Stimulated activated naive CD8-positive, alpha-beta T cell treated with anti-CD3 and anti-CD28 coated beads, Interleukin-15, Interleukin-2, amounts not matched to agents 100 ng/mL and 50 ng/mL, for 24 hours (primary cell): ENCODE measurements around the gene CLSTN2.

Source experiments
- H3K27ac Mint-ChIP-seq: one replicate; pipeline ENCODE4 v1.8.0; 2021; ENCODE audit warnings: mild to moderate bottlenecking, mixed read lengths
- H3K27me3 Mint-ChIP-seq: one replicate; pipeline ENCODE4 v1.8.0; 2021; ENCODE audit warnings: mixed read lengths
- H3K36me3 Mint-ChIP-seq: one replicate; pipeline ENCODE4 v1.8.0; 2021; ENCODE audit warnings: low read depth, mixed read lengths
- H3K4me1 Mint-ChIP-seq: one replicate; pipeline ENCODE4 v1.8.0; 2021; ENCODE audit warnings: low read depth, mixed read lengths
- H3K4me3 Mint-ChIP-seq: one replicate; pipeline ENCODE4 v1.8.0; 2021; ENCODE audit warnings: mild to moderate bottlenecking, mixed read lengths
- H3K9me3 Mint-ChIP-seq: one replicate; pipeline ENCODE4 v1.8.0; 2021; ENCODE audit warnings: mixed read lengths

The CLSTN2 gene

DNA sequence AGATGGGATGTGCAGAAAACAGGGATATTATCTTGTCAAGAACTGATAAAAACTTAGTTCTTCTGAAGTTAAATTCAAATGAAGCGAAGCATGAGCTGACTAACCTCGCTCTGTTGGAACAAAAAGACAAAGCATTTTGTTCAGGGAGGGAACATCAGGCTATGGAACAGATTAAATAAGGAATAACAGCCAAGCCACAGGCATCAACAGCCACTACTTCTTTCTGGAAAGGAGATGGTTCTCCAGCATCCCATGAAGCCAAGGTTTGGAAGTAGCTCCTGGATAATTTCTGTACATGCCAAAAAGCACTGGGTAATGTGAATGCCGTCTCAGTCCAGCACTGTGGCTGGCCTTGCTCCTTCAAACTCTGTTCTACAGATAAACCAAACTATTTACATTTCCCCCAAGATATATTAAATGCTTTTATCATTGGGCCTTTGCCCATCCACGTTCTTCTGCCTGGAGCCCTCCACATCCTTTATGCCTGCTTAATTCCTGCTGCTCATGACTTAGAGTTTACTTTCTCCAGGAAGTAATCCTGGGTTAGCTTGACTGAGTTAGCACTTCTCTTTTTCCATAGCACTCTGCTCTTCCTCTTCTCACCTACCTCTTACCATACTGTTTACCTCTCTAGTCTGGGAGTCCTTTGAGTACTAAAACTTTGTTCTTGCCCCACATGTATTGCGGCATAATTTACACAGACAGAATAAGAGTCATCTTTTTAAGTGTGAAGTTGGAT lies 232.0 kb downstream of the CLSTN2 start:
- Mint-ChIP-seq H3K9me3 (peaks cover 4% of the 10 kb centered on the region), H3K27ac (no peak overlapping the region), H3K27me3 (peaks cover 7% of the 10 kb centered on the region), H3K36me3 (no peaks in the 10 kb centered on the region), H3K4me3 (no peak overlapping the region), H3K4me1 (no peaks in the 10 kb centered on the region)

DNA sequence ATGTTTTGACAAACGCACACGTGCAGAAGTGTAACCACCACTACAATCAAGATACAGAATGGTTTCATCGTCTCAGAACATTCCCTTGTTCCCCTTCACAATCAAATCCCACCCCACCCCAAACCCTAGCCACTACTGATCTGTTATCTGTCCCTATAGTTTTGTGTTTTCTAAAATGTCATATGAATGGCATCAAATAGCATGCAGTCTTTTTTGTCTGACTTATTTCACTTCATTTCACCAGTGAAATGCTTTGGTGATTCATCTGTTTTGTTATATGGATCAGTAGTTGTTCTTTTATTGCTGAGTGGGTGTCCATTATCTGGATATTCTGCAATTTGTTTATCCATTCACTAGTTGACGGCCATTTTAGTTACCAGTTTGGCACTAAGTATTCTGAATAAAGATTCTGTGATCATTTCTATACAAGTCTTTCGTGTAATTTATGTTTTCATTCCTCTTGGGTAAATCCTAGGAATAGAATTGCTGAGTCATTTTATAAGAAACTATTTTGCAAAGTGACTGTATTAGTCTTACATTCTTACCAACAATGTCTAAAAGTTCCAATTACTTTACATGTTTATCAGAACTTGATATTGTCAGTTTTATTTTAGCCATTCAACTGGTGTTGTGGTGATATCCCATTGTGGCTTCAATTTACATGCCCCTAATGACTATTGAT lies 232.8 kb downstream of the CLSTN2 start:
- peaks cover 4% of the 10 kb centered on the region for H3K9me3 Mint-ChIP-seq
- H3K27ac Mint-ChIP-seq: no peak overlapping the region
- H3K27me3 Mint-ChIP-seq: peaks cover 4% of the 10 kb centered on the region

DNA sequence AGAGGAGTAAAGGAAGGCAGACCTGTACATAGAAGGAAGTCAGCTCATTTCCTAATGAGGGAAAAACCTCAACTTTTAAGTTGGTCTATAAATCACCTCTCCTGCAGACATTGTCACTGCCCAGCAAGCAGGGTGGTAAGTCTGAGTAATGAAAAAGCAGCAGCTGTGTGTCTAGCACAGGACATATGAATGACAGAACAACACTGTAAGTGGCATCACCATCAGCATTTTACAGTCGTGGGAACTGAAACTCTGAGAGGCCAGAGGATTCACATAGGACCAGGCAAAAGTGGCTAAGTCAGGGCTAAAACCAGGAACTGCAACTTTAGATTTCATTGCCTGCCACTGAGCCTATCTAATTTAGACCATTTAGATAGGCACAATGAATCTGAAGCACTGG lies 235.6 kb downstream of the CLSTN2 start:
- H3K36me3 Mint-ChIP-seq: no peaks in the 10 kb centered on the region
- no peaks in the 10 kb centered on the region for H3K9me3 Mint-ChIP-seq
- H3K27ac Mint-ChIP-seq: no peak overlapping the region
- H3K4me1 Mint-ChIP-seq: no peaks in the 10 kb centered on the region
- no peak overlapping the region for H3K4me3 Mint-ChIP-seq
- H3K27me3 Mint-ChIP-seq: peaks cover 4% of the 10 kb centered on the region

More for the DNA sequence above, 232.8 kb downstream of the CLSTN2 start:
- Mint-ChIP-seq H3K4me3 (no peak overlapping the region), H3K4me1 (no peaks in the 10 kb centered on the region), H3K36me3 (no peaks in the 10 kb centered on the region)

DNA sequence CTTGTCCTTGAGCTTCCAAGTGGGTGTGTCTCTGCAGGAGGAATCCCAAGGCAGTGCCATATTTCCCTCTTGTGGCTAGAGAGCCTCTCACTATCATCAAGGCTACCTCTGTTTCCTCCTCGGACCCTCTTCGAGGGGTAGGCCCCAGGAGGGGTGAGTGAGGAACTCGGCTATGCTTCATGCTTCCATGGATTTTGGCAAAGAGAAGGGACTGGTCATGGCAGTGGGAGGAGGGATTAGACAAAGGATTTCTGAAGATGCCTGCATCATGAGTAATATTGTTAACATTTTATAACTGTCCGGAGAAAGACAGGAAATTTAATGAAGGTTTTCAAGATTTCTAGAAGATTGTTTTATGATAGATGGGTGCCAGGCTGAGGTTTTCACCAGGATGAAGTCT lies 241.5 kb downstream of the CLSTN2 start:
- H3K9me3 Mint-ChIP-seq: no peaks in the 10 kb centered on the region
- no peaks in the 10 kb centered on the region for H3K4me1 Mint-ChIP-seq
- H3K36me3 Mint-ChIP-seq: no peaks in the 10 kb centered on the region
- no peak overlapping the region for H3K27ac Mint-ChIP-seq
- H3K4me3 Mint-ChIP-seq: no peak overlapping the region
- H3K27me3 Mint-ChIP-seq: no peaks in the 10 kb centered on the region

DNA sequence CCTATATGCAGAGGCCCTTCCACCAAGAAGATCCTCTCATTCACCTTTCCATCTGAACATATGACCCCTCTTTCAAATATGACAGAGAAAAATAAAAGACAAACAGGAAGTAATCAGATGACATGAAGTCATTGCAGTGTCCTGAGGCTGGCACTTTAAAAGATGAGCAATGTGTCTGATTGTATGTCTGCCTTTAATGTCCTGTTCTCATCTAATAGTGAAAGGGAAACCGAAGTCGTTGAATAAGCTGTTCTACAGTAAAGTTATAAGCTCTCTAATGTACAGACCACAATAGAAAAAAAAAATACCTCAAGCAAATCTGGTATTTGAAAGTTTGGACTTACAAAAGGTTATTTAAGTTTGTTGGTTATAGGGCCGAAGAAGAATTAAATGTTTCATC lies 243.0 kb downstream of the CLSTN2 start:
- Mint-ChIP-seq H3K4me3 (no peak overlapping the region), H3K27ac (no peak overlapping the region), H3K4me1 (no peaks in the 10 kb centered on the region), H3K27me3 (peaks cover 7% of the 10 kb centered on the region), H3K36me3 (no peaks in the 10 kb centered on the region), H3K9me3 (no peaks in the 10 kb centered on the region)

DNA sequence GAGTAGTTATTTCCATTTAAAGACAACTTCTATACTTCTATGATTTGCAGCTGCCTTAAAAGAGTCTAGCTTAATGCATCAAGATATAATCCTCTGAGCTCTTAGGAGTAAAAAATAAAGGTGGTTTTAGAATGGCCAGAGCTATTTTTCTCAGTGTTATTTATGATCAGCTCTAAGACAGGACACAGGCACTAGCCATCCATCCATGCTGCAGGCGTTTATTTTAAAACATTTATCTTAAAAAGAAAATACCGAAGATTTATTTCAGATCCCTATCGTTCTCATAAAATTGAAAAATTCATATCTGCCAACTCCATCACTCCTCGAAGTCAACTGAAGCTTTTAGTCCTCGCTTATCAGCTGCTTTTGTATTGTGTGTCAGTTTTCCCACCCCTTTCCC lies 243.5 kb downstream of the CLSTN2 start:
- no peaks in the 10 kb centered on the region for H3K36me3 Mint-ChIP-seq
- no peaks in the 10 kb centered on the region for H3K4me1 Mint-ChIP-seq
- no peak overlapping the region for H3K4me3 Mint-ChIP-seq
- H3K27me3 Mint-ChIP-seq: peaks cover 7% of the 10 kb centered on the region
- no peaks in the 10 kb centered on the region for H3K9me3 Mint-ChIP-seq
- H3K27ac Mint-ChIP-seq: no peak overlapping the region

DNA sequence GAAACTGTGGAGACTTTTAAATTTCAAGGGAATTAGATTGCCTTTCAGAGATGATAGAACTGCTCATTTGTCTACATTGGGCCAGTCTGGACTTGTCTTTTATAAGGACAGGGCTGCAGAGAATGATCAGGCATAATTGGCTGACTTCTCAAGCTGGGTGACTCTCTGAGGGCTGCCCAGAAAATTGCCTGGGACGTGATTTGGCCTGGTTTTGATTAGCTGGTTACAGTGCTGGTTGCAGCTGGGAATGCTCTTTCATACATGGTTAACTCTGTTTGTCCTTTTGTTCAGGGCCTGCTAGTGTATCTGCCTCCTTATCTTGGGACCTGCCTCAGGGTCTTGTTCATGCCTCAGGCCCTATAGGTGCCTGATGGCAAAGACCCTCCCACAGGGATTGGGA lies 245.6 kb downstream of the CLSTN2 start:
- Mint-ChIP-seq H3K36me3 (no peaks in the 10 kb centered on the region), H3K27me3 (peaks cover 7% of the 10 kb centered on the region), H3K4me1 (no peaks in the 10 kb centered on the region), H3K9me3 (no peaks in the 10 kb centered on the region), H3K27ac (no peak overlapping the region), H3K4me3 (no peak overlapping the region)

DNA sequence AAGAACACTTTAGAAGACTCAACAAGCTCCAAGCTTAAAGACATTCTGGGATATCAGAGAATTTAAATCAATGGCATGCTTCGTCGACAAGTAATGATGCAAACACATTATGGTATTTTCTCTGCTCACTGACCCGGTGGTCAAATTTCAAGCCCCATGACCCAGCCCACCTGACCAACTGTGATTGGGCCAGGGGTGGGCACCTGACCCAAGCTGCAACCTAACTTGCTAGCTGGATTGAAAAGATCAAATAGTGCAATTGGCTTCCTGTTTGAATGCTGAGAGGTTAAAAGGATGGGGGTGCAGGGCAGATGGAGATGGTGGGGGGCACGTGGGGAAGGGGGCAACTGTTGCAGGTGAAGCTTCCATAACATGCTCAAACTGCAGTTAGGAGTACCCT lies 250.4 kb downstream of the CLSTN2 start:
- Mint-ChIP-seq H3K4me1 (no peaks in the 10 kb centered on the region), H3K36me3 (no peaks in the 10 kb centered on the region), H3K27me3 (peaks cover 7% of the 10 kb centered on the region), H3K9me3 (no peaks in the 10 kb centered on the region), H3K4me3 (no peak overlapping the region), H3K27ac (no peak overlapping the region)

DNA sequence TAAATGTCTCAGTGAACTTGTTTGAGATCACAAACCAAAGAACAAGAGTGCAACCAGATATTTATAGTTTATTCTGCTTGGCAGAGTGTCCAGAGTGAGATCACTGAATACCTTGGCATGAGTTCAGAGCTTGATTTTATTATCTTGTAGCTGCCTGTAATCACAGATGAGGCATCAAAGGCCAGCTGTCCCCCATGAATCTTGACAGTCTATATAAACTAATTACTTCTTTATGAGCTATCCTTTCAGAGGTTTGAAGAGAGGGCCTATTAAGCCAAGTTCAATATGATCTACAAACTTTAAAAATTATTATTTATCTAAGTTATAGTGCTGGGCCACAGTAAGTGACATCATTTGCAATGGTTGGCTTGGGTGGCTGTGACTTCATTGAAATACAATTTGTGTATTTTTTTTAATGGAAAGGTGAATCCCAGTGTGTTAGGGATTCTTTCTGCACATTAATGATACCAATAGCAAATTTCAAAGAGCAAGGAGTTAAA lies 251.5 kb downstream of the CLSTN2 start:
- Mint-ChIP-seq H3K9me3 (no peaks in the 10 kb centered on the region), H3K36me3 (no peaks in the 10 kb centered on the region), H3K27ac (no peak overlapping the region), H3K4me1 (no peaks in the 10 kb centered on the region), H3K27me3 (peaks cover 7% of the 10 kb centered on the region), H3K4me3 (no peak overlapping the region)

DNA sequence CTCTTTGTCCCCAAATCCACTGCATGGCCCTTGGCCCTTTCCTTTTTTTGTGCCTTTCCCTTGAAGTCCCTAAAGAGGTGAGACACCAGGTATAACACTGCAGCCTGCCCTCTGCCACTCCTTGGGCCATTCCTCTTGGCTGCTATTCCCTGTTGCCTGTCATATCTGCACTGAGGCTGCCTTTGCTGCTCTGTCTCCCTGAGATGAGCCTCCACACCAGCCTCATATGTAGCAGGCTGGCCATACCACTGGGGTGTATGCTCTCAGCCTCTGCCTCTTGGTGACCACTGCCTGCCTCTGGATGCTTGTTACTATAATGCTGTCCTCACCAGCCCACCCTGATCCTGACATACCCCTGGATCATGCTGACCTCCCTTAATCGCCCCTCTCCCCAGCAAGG lies 252.0 kb downstream of the CLSTN2 start:
- Mint-ChIP-seq H3K4me1 (no peaks in the 10 kb centered on the region), H3K4me3 (no peak overlapping the region), H3K27me3 (peaks cover 5% of the 10 kb centered on the region), H3K9me3 (no peaks in the 10 kb centered on the region), H3K27ac (no peak overlapping the region), H3K36me3 (no peaks in the 10 kb centered on the region)

DNA sequence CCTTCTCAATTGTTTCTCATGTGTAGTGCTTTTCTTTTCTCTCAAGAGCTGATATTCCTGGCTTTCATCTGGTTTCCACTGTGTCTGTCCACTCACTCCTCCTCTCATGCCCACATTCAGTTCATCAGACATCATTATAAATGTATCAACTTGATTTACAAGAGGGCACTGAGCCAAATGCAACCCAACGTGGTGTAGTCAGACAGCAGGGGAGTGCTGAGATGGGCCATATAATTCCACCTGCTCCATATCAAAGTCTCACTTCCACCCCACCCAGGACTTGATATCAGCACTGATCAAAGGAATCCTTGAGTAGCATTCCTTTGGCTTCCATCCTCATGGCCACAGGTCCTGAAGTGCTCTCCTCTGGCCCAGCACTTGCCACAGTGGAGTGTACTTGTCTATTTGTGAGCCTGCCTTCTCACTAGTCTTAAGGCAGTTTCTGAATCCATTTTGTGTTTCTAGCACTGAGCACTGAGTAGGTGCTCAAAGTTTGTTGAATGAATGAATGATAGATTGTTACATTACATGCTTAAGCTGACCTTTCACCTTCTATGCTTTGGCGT lies 252.8 kb downstream of the CLSTN2 start:
- Mint-ChIP-seq H3K27me3 (peaks cover under 1% of the 10 kb centered on the region), H3K36me3 (no peaks in the 10 kb centered on the region), H3K4me1 (no peaks in the 10 kb centered on the region), H3K4me3 (no peak overlapping the region), H3K9me3 (no peaks in the 10 kb centered on the region), H3K27ac (no peak overlapping the region)

DNA sequence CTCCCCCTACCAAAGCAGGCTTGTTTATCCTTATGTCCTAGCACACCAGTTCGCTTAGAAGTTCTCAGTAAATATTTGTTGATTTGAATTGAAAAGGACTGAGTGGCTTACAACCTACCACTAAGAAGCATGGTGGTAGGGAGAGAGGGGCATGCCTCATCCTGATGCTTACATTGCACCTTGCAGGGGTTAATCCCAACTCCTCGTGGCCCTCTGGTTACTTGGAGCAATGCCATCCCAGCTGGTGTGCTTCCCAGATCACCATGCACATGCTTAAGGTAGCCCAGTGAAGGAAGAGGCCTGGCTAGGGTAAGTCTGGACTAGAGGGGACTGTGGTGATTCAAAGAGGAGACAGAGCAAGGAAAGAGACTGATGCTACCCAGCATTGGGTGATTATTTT lies 253.3 kb downstream of the CLSTN2 start:
- H3K4me1 Mint-ChIP-seq: no peaks in the 10 kb centered on the region
- no peak overlapping the region for H3K4me3 Mint-ChIP-seq
- H3K27ac Mint-ChIP-seq: no peak overlapping the region
- peaks cover under 1% of the 10 kb centered on the region for H3K9me3 Mint-ChIP-seq
- peaks cover under 1% of the 10 kb centered on the region for H3K27me3 Mint-ChIP-seq
- no peaks in the 10 kb centered on the region for H3K36me3 Mint-ChIP-seq

DNA sequence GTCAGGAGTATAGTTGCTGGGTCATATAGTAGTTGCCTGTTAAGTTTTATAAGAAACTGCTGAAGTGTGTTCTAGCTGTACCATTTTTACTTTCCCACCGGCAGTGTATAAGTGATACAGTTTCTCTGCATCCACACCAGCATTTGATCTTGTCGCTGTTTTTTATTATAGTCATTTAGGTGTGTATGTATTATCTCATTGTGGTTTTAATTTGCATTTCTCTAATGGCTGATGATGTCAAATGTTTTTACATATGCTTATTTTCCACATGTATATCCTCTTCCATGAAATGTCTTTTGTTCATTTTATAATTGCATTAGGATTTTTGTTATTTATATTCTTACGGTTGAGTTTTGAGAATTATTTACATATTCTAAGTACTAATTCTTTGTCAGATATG lies 254.3 kb downstream of the CLSTN2 start:
- Mint-ChIP-seq H3K9me3 (peaks cover 8% of the 10 kb centered on the region), H3K36me3 (no peaks in the 10 kb centered on the region), H3K27me3 (peaks cover 7% of the 10 kb centered on the region), H3K4me1 (no peaks in the 10 kb centered on the region), H3K4me3 (no peak overlapping the region), H3K27ac (no peak overlapping the region)

DNA sequence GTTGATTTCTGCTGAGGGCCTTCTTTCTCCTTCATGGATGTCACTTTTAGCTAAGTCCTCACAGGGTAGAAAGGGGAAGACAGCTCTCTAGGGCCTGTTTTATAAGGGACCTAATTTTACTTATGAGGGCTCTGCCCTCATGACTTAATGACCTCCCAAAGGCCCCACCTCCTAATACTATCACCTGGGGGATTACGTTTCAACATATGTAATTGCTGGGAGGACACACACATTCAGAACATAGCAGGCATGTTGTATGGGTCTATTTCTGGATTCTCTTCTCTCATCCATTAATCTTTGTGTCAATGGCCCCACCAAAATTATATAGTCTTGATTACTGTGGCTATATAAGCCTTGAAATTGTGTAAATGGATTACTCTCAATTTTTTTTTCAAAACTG lies 255.0 kb downstream of the CLSTN2 start:
- Mint-ChIP-seq H3K27me3 (peaks cover 7% of the 10 kb centered on the region), H3K36me3 (no peaks in the 10 kb centered on the region), H3K27ac (no peak overlapping the region), H3K4me3 (no peak overlapping the region), H3K4me1 (no peaks in the 10 kb centered on the region), H3K9me3 (peaks cover 8% of the 10 kb centered on the region)

DNA sequence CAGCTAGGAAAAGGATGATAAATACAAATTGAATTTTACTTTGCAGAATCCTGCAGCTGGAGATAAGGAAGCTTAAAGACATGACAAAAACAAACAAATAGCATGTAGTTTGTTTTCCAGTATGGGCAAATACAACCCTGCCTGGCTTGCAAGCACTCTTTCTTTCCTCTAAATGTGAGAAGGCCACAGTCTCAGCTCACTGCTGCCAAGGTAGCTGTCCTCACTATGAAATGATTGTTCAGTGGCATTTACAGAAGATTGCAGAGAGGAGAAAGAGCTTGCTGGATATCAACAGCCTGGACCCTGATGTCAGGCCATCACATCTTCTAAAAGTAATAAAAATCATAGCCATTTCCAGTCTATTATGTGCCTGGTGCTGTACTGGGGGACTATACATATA lies 262.0 kb downstream of the CLSTN2 start:
- H3K9me3 Mint-ChIP-seq: peaks cover 8% of the 10 kb centered on the region
- no peaks in the 10 kb centered on the region for H3K4me1 Mint-ChIP-seq
- H3K36me3 Mint-ChIP-seq: no peaks in the 10 kb centered on the region
- H3K27me3 Mint-ChIP-seq: peaks cover 10% of the 10 kb centered on the region
- no peak overlapping the region for H3K27ac Mint-ChIP-seq
- no peak overlapping the region for H3K4me3 Mint-ChIP-seq
